DMS 273 (cell line): ENCODE measurements around the gene ERP44.

Source experiments
- DNase-seq: peaks from one replicate; lab custom pipeline; 2025; ENCODE audit not compliant: unreplicated experiment; lab: John Stamatoyannopoulos, UW

Gene ERP44

GRCh38 chr9:99954819-99955218 lies 144.0 kb downstream of the ERP44 start:
- no peak for DNase-seq

GRCh38 chr9:99953861-99954507 lies 144.8 kb downstream of the ERP44 start:
- no peak for DNase-seq

GRCh38 chr9:99948896-99949295 lies 149.9 kb downstream of the ERP44 start:
- peak; percentile 11 for DNase-seq

- no peak for DNase-seq
These were observed 150.3 kb downstream of the ERP44 start for GRCh38 chr9:99948482-99948881.

- no peak for DNase-seq
These were observed 151.4 kb downstream of the ERP44 start for GRCh38 chr9:99947395-99947794.

GRCh38 chr9:99936947-99937587 lies 161.7 kb downstream of the ERP44 start:
- DNase-seq = no peak

- no peak for DNase-seq
These were observed 167.5 kb downstream of the ERP44 start for GRCh38 chr9:99931155-99931840.

- no peak for DNase-seq
These were observed 169.1 kb downstream of the ERP44 start for GRCh38 chr9:99929652-99930051.
